Measurements from ENCODE around the gene SLC35A4.

DNA sequence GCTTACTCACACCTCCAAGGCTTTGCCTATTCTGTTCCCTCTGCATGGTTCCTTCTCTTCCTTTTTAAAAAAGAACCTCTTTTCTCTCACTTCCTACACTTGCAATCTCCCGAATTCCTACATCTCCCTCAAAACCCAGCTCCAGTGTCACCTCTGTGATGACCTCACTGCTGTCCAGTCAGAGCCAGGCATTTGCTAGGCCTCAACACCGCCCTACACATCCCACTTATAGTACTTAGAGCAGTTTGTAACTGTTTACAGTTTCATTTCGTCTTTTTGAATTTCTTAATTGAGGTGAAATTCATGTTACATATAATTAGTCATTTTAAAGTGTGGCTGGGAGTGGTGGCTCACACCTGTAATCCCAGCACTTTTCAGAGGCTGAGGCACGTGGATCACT is 37.5 kb downstream of the SLC35A4 start:
- TF ChIP-seq EZH2 (IDR thresholded peaks at IDR 0.05) (no peak), POLR2AphosphoS5 (IDR thresholded peaks at IDR 0.05; ENCODE audit: borderline replicate concordance, low read depth, low read length) (no peak)
